ENCODE data around the gene GTF3A.

Gene GTF3A

DNA sequence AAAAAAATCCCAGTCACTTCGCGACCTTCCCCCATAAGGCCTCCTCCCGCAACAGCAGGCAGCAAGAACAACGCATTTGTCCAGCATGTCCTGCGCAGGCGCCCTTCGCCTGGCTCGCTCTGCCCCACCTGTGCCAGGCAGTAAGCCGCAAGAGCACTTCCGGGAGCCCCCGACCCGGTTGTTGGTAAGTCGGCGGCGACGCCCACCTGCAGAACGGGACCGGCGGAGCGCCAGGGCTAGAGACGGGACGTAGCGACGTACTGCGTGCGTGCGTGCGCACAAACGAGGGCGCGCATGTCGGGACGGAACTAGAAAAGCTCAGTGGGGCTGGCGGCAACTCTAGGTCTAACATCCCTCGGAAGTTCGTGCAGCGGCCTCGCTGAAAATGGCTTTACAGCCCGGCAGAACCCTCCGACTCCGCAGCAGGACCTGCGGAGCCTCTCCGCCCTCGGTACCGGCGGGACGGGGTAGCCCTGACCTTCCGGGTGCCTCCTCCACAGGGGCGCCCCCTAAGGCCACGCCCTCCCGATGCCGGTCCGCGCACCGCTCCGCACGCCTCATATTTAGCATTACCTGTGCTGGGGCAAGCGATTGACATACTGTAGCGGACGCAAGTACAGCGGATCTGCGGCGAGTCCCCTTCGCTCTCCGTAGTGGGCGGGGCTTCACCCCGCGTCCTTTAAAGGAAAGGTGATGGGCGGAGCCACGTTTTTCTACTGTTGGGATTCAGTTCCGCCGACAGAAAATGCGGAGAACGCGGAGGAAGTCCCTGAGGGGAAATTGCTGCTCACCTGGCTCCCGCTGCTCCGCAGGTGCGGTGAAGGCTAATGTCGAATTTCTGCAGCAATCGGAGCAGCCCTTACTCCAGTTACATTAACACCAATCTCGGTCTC is 25.8 kb downstream of the GTF3A start, which contains the start of gene MTIF3:
Gene MTIF3, minus strand, starts transcription at position 629 of the 893 bp plus-strand sequence. CDS start 10,116 bp downstream, outside the sequence.
- peak; percentile 92 for DNase-seq (ENCODE audit: extremely low spot score)
- ChIA-PET CTCF (interaction anchor here (0.7 to 1.5 kb wide), 4 partner anchors 15 to 88 kb away, joined by 3 to 4 read pairs (median 4); no protein-coding TSS in a partner anchor), POLR2A (no interaction called here)
- TF ChIP-seq, protein P1, sequence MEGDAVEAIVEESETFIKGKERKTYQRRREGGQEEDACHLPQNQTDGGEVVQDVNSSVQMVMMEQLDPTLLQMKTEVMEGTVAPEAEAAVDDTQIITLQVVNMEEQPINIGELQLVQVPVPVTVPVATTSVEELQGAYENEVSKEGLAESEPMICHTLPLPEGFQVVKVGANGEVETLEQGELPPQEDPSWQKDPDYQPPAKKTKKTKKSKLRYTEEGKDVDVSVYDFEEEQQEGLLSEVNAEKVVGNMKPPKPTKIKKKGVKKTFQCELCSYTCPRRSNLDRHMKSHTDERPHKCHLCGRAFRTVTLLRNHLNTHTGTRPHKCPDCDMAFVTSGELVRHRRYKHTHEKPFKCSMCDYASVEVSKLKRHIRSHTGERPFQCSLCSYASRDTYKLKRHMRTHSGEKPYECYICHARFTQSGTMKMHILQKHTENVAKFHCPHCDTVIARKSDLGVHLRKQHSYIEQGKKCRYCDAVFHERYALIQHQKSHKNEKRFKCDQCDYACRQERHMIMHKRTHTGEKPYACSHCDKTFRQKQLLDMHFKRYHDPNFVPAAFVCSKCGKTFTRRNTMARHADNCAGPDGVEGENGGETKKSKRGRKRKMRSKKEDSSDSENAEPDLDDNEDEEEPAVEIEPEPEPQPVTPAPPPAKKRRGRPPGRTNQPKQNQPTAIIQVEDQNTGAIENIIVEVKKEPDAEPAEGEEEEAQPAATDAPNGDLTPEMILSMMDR (IDR thresholded peaks at IDR 0.05; ENCODE audit: control extremely low read depth, extremely low read depth, low read depth, missing control alignments), result no peak

DNA sequence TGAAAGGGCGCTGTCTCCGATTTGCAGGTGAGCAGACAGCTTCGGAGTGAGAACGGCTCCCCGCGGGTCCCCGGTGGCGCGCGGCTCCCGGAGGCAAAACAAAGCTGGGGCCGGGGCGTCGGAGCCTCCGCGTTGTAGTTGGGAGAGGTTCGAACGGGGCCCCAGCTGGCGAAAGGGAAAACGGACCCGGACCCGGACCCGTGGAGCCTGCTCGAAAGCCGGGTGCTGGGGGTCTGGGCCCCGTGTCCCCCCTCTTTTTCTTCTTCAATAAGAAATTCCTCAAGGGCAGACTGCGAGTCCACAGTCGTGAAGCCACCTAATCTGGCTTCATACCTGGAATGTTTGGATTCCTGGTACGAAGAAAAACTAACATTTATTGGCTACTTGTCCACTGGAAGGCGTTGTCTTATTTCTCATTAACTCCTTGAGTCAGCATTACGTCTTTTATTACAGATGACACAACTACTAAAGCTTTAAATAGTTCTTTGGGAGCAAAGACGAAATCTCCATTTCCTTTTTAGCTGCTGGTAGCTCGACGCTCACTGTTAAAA is 26.6 kb downstream of the GTF3A start:
- TF ChIP-seq, protein P1 (IDR thresholded peaks at IDR 0.05; ENCODE audit: control extremely low read depth, extremely low read depth, low read depth, missing control alignments), result no peak
- DNase-seq (ENCODE audit: extremely low spot score), result peak; percentile 21
- CTCF ChIA-PET, result interaction anchor here (0.7 to 1.8 kb wide), 7 partner anchors 14 to 533 kb away, joined by 3 to 4 read pairs (median 4); partner anchors contain the start of gene GTF3A
- POLR2A ChIA-PET, result no interaction called here

DNA sequence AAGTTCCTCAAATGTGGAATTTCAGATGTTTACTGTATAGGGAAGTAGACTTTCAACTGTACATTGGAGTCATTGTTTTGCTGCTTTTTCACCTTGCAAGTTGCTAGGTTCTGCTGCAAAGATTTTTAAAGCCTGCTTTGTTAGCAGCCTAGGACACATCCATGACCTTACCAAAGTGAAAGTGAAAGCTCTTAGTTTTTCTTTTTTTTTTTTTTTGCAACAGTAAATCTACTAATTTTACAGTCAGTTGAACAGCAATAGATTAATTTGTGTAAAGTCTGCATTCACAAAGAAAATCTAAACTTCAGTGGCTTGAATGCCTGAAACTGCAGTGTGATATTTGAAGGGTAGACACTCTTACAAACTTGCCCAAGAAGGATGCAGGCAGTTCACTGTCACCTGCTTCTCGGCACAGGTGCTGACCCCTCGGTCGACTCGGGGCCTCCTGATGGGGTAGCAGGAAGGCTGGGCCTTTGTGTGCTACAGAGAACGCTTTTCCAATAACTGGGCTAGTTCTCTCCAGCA is 31.0 kb downstream of the GTF3A start:
- DNase-seq (ENCODE audit: extremely low spot score), result peak; percentile 38
- ChIA-PET POLR2A (no interaction called here), CTCF (interaction anchor here (0.7 to 3.3 kb wide), 5 partner anchors 10 to 371 kb away, joined by 3 to 11 read pairs (median 7); no protein-coding TSS in a partner anchor)
- TF ChIP-seq, protein P1 (IDR thresholded peaks at IDR 0.05; ENCODE audit: control extremely low read depth, extremely low read depth, low read depth, missing control alignments), result no peak

DNA sequence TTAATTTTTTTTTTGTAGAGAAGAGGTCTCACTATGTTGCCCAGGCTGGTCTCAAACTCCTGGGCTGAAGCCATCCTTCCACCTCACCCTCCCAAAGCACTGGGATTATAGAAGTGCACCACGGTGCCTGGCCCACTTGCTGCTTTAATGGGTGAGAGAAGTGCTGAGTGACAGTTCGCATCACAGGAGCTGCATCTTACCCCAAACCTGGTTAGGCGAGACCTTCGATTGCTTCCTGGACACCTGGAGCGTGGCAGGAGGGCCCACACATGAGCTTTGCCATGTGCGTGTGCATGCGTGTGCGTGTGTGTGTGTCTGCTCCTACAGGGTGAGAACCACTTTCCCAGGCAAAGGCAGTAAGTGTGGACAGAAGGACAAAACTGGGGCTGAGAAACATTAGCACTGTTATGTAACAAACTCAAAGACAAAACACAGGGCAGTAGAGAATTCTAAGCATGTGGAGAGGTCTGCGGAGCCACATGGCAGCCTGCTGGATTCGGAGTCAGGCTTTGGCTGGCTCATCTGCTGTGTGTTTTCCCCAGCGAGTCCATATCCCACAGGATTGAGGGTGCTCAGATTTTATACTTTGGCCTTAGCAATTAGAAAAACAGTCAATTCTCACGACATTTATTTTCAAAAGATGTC is 37.6 kb downstream of the GTF3A start:
- no peak for DNase-seq (ENCODE audit: extremely low spot score)
- TF ChIP-seq, protein P1 (IDR thresholded peaks at IDR 0.05; ENCODE audit: control extremely low read depth, extremely low read depth, low read depth, missing control alignments), result no peak
- CTCF ChIA-PET, result interaction anchor here (1.0 to 1.3 kb wide), 3 partner anchors 11 to 35 kb away, joined by 3 read pairs; no protein-coding TSS in a partner anchor
- POLR2A ChIA-PET, result interaction anchor here (0.7 kb wide), 1 partner anchor 88 kb away, joined by 3 read pairs; no protein-coding TSS in a partner anchor

DNA sequence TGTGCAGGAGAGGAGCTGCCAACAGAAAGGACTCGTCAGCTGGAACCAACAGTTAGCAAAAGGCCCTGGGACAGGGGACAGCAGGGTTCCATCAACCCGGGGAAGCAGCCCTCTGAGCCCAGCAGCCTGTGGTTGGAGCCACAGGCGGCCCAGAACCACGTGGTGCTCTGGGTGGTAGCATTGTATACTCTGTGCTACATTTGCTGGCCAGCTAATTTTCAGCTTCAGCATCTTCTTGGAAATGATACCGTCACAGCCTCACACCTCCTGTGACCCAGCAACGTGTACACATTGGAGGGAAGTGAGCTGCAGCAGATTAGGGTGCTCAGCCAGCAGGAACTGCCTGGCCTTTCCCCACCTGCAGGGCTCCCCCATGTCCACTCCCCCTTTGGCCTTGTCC is 39.1 kb downstream of the GTF3A start:
- ChIA-PET CTCF (no interaction called here), POLR2A (no interaction called here)

More for the DNA sequence above, 39.1 kb downstream of the GTF3A start:
- TF ChIP-seq, protein P1 (IDR thresholded peaks at IDR 0.05; ENCODE audit: control extremely low read depth, extremely low read depth, low read depth, missing control alignments), result no peak
- no peak for DNase-seq (ENCODE audit: extremely low spot score)

Data from GM10248 (cell line).